H1 (cell line): ENCODE results near the gene LCN2. TPM values are rescaled to one million over a fixed set of nuclear protein-coding genes. Genes with fewer than 3 reads are reported as not detected.

Experiments
- JUND ChIP-seq: IDR thresholded peaks from 2 replicates; pipeline ENCODE4 v1.6.1; 2011; ENCODE audit warnings: mild to moderate bottlenecking, improper control_type of control experiment, low read length
- KDM1A ChIP-seq: fragments of 200-600, 300-600 bp; sonication (generic); IDR thresholded peaks from 2 replicates; pipeline ENCODE4 v1.7.1; 2016; ENCODE audit warnings: mild to moderate bottlenecking, low read length, borderline replicate concordance
- SAP30 ChIP-seq: fragments of 300-600 bp; sonication (generic); IDR thresholded peaks from 2 replicates; pipeline ENCODE4 v1.7.1; 2012; ENCODE audit warnings: low read length, moderate library complexity, mild to moderate bottlenecking, inconsistent platforms; ENCODE audit not compliant: insufficient read depth, insufficient replicate concordance
- SP2 ChIP-seq: IDR thresholded peaks from 2 replicates; pipeline ENCODE4 v1.6.1; 2012; ENCODE audit warnings: mild to moderate bottlenecking, low read length, inconsistent platforms
- polyA plus RNA-seq, 7 experiments: library from polyadenylated mRNA; depleted of rRNA in 3 of 7; stranded (reverse) in 5 of 7; unstranded in 2 of 7; fragments of >200 nt in 5 of 7; fragments of 200-250 nt in 2 of 7; gene quantifications; 1 replicate in 5 of 7; 2 replicates in 1 of 7; 4 replicates in 1 of 7; pipeline versions ENCODE4 v1.2.1 to v1.2.3, GENCODE V29; 2011 to 2013; ENCODE audit warnings: missing spikeins in 2 of 7, mixed read lengths in 2 of 7
- total RNA-seq: library from RNA; stranded (reverse); fragmentation: NEBNext Ultra II Directional; extraction: Animal tissue kit (Norgen Biotek cat#: 25700); gene quantifications from 2 replicates; pipeline ENCODE4 v1.2.1, GENCODE V29; 2021

The LCN2 gene
- total and polyA plus RNA-seq, 2 of the 8 experiments (the other 6 are each of a cell fraction or from before 2014, with no cell fraction given) = 1.1 to 1.6 TPM

DNA sequence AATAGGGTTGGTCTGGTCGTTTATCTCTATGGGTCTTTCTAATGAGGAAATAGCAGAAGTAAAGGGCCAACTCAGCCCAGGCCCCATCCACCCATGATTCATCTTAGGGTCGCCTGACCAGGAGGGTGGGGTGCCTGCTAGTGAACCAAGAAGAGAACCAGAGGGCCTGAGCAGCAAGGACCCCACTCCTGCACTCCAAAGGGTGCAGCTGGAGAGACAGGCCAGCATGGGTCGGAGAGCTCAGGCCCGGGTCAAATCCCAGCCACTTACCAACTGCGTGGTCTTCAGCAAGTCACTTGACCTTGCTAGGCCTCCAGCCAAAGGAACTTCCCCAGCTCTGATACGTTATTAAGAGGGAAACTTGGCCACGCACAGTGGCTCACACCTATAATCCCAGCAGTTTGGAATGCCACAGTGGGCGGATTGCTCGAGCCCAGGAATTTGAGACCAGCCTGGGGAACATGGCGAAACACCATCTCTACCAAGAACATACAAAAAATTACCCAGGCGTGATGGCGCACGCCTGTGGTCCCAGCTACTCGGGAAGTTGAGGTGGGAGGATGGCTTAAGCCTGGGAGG, 15.1 kb downstream of the LCN2 start (continued):
- TF ChIP-seq KDM1A (no peak), SP2 (no peak), JUND (no peak), SAP30 (no peak)
